OCI-LY7 (cell line): Measurements from ENCODE around the gene PXDC1. TPM values are rescaled to one million over a fixed set of nuclear protein-coding genes. Genes with fewer than 3 reads are reported as not detected.
A peak's percentile ranks its signal among the peaks of the same experiment; 100 is the strongest.

Experiments
- BruUV-seq: library from RNA; stranded (reverse); fragments of 400-500 nt; replicated peaks from 2 replicates; lab custom pipeline; 2021; lab: Mats Ljungman, UMichigan
- CTCF ChIA-PET: fragments of 300-600 bp; sonication (Branson Sonifier 250); formaldehyde crosslinking; loops from one replicate; lab custom pipeline; 2022; ENCODE audit warnings: antibody characterized with exemption; ENCODE audit not compliant: unreplicated experiment; lab: Charles Lee
- POLR2A ChIA-PET: fragments of 300-600 bp; sonication (Branson Sonifier 250); formaldehyde crosslinking; loops from one replicate; lab custom pipeline; 2022; ENCODE audit warnings: antibody characterized with exemption; lab: Charles Lee
- DNase-seq: peaks from one replicate; pipeline ENCODE4 v3.0.0-alpha.2; 2015; ENCODE audit warnings: low spot score
- H2AFZ ChIP-seq: fragments of 200-600 bp; sonication (generic), shearing (Covaris generic); 2 replicates; pipeline ENCODE4 v1.6.1; 2014; ENCODE audit warnings: mild to moderate bottlenecking, antibody characterized with exemption, low read length, moderate library complexity
- H3K27ac ChIP-seq: fragments of 200-600 bp; sonication (generic); 2 replicates; pipeline ENCODE4 v1.5.1; 2014; ENCODE audit warnings: mixed run types, low read depth, mild to moderate bottlenecking, moderate library complexity, low read length, inconsistent platforms; ENCODE audit not compliant: poor library complexity, severe bottlenecking
- H3K36me3 ChIP-seq: fragments of 200-600 bp; sonication (generic); 2 replicates; pipeline ENCODE4 v1.6.1; 2014; ENCODE audit warnings: mild to moderate bottlenecking, antibody characterized with exemption, low read length, moderate library complexity, mixed read lengths; ENCODE audit not compliant: insufficient read depth
- H3K4me1 ChIP-seq: fragments of 200-600 bp; sonication (generic); 2 replicates; pipeline ENCODE4 v1.5.1; 2014; ENCODE audit warnings: mild to moderate bottlenecking, low read length; ENCODE audit not compliant: insufficient read depth, poor library complexity, severe bottlenecking
- H3K4me2 ChIP-seq: fragments of 200-600 bp; sonication (generic); 2 replicates; pipeline ENCODE4 v1.6.1; 2014; ENCODE audit warnings: mild to moderate bottlenecking, low read length
- H3K4me3 ChIP-seq: fragments of 200-600 bp; sonication (generic); 2 replicates; pipeline ENCODE4 v1.5.1; 2014; ENCODE audit warnings: mild to moderate bottlenecking, low read depth, low read length; ENCODE audit not compliant: poor library complexity, severe bottlenecking
- H3K79me2 ChIP-seq: fragments of 200-600 bp; sonication (generic); 2 replicates; pipeline ENCODE4 v1.6.1; 2016; ENCODE audit warnings: low read depth, mild to moderate bottlenecking, low read length, moderate library complexity, mixed read lengths; ENCODE audit not compliant: insufficient read depth
- H3K9me2 ChIP-seq: fragments of 200-600 bp; sonication (generic); 2 replicates; pipeline ENCODE4 v1.6.1; 2016; ENCODE audit warnings: mild to moderate bottlenecking, low read length, mixed read lengths; ENCODE audit not compliant: insufficient read depth
- H3K9me3 ChIP-seq: fragments of 200-600 bp; sonication (generic); 2 replicates; pipeline ENCODE4 v1.6.1; 2014; ENCODE audit warnings: mild to moderate bottlenecking, mixed run types, low read length, mixed read lengths
- H4K20me1 ChIP-seq: fragments of 200-600 bp; sonication (generic); 2 replicates; pipeline ENCODE4 v1.6.1; 2014; ENCODE audit warnings: mild to moderate bottlenecking, antibody characterized with exemption, low read length, moderate library complexity, mixed read lengths; ENCODE audit not compliant: insufficient read depth
- EZH2phosphoT487 ChIP-seq: fragments of 200-600 bp; sonication (generic); IDR thresholded peaks from 2 replicates; pipeline ENCODE4 v1.6.1; 2018; ENCODE audit warnings: low read depth, borderline replicate concordance, mild to moderate bottlenecking, mixed run types, antibody characterized with exemption, low read length, moderate library complexity, mixed read lengths
- intact Hi-C: fragments of 100-400 bp; cut with micrococcal nuclease; formaldehyde crosslinking; loops from one replicate; pipeline ENCODE4 v1.10.0; 2022; ENCODE audit not compliant: unreplicated experiment
- total RNA-seq, 2 experiments: library from RNA; depleted of rRNA in 1 of 2; stranded (reverse); fragments of >200 nt in 1 of 2; shearing (Covaris generic) in 1 of 2; gene quantifications; 2 replicates each; pipeline ENCODE4 v1.2.3, GENCODE V29; 2014 to 2022
- TF ChIP-seq, protein P1 (sequence below): fragments of 200-600 bp; sonication (generic); conservative IDR thresholded peaks from 2 replicates; pipeline ENCODE4 v1.5.1; 2014; ENCODE audit warnings: mild to moderate bottlenecking, antibody characterized with exemption, low read length, moderate library complexity, mixed read lengths

The PXDC1 gene
- total RNA-seq, 2 experiments from 2014 or later, result not detected

DNA sequence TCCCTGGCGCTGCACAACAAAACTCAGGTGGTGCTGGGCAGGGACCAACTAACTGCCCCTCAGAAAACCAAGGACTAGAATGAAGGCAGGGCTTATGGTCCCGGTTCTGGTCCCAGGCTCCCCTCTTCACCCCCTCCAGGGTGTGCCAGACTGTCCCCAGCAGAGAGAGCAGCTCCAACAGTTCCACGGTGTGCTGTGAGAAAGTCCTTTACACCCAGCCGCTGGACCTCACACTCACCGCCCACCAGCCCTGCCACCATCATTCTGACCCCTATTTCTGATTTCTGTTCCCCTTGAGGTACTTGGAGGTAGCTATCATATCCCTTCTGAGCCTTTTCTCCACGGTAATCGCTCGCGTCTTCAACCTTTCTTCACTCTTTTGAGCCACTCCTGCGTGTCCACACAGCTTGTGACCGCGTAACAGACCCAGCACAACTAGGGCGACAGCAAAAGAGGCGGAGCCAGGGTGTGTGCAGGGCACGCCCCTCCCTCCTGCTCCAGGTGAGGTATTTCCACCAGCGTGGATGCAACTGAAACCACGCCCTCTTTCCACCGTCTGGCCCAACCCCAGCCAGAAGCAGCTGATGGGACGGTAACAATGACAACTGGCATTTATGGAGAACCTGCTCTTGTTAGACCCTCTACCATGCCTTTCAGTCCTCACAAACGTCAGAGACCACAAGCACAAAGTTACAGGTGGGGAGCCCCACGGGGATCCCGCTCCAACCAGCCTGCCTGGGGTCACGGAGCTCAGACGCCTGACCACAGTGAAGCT is 2.3 kb downstream of the PXDC1 start:
- Histone ChIP-seq H3K9me3 (no peaks in the 10 kb centered on the region), H4K20me1 (no peaks in the 10 kb centered on the region), H3K4me1 (no peaks in the 10 kb centered on the region), H2AFZ (no peak overlapping the region), H3K9me2 (no peaks in the 10 kb centered on the region), H3K4me2 (no peak overlapping the region), H3K4me3 (no peak overlapping the region), H3K36me3 (no peaks in the 10 kb centered on the region), H3K27ac (no peak overlapping the region), H3K79me2 (no peaks in the 10 kb centered on the region)
- ChIA-PET CTCF (interaction anchor here (0.7 kb wide), 1 partner anchor 259 kb away, joined by 3 read pairs; no protein-coding TSS in a partner anchor), POLR2A (no interaction called here)
- TF ChIP-seq, protein P1, sequence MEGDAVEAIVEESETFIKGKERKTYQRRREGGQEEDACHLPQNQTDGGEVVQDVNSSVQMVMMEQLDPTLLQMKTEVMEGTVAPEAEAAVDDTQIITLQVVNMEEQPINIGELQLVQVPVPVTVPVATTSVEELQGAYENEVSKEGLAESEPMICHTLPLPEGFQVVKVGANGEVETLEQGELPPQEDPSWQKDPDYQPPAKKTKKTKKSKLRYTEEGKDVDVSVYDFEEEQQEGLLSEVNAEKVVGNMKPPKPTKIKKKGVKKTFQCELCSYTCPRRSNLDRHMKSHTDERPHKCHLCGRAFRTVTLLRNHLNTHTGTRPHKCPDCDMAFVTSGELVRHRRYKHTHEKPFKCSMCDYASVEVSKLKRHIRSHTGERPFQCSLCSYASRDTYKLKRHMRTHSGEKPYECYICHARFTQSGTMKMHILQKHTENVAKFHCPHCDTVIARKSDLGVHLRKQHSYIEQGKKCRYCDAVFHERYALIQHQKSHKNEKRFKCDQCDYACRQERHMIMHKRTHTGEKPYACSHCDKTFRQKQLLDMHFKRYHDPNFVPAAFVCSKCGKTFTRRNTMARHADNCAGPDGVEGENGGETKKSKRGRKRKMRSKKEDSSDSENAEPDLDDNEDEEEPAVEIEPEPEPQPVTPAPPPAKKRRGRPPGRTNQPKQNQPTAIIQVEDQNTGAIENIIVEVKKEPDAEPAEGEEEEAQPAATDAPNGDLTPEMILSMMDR, result no peak
- TF ChIP-seq EZH2phosphoT487, result no peak
- DNase-seq, result no peak
- intact Hi-C loops, result no loop called here
- no TSS peak for BruUV-seq

DNA sequence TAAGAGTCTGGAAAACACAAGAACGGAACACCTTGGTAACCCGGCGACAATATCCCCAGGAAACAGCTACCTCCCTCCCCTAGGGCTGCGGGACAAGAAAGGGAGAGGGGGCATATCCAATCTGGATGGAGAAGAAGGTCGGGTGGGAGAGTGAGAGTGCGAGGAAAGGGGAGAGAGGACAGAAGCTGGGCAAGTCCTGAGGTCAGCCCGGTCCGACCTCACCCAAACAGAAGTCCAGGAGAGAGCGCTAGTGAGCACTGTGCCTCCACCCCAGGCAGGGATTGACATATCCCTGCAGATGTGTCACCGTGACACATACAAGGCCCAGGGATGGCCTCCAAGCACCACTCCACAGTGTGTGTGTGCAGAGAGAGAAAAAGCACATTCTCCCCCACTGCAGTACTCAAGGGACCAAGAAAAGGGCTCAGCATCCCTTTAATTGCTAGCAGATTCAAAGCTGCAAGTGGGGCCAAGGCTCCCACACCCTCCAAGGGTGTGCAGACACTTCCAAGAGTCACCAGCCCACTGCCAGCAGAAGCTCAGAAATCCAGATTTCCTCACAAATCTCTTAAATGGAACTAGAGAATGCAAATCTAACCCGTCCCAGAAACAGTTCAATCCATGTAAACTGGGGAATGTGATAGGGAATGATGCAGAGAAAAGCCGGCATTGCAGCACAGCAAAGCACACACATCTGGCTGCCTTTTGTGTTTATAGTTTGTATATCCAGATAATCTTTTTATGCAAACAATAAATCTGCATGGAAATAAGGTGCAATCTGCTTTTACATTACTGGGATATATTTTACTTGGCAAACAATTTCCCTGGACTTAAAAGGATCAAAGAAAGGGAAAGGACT is 3.1 kb downstream of the PXDC1 start:
- no TSS peak for BruUV-seq
- H3K36me3 ChIP-seq, result no peaks in the 10 kb centered on the region
- no peak overlapping the region for H3K4me3 ChIP-seq
- H3K9me2 ChIP-seq, result no peaks in the 10 kb centered on the region
- peak; percentile 38 for DNase-seq
- H2AFZ ChIP-seq, result no peak overlapping the region
- H3K9me3 ChIP-seq, result no peaks in the 10 kb centered on the region
- no peaks in the 10 kb centered on the region for H3K79me2 ChIP-seq
- TF ChIP-seq EZH2phosphoT487, result no peak
- TF ChIP-seq, protein P1, result peak; percentile 73
- ChIA-PET CTCF (interaction anchor here (0.7 kb wide), 1 partner anchor 259 kb away, joined by 3 read pairs; no protein-coding TSS in a partner anchor), POLR2A (no interaction called here)
- H3K27ac ChIP-seq, result no peak overlapping the region
- intact Hi-C loops, result no loop called here
- no peaks in the 10 kb centered on the region for H4K20me1 ChIP-seq
- H3K4me2 ChIP-seq, result no peak overlapping the region
- H3K4me1 ChIP-seq, result no peaks in the 10 kb centered on the region
